Iris pigment epithelial cell (primary cell): ENCODE data around the gene TEAD2.

Experiments
- DNase-seq: peaks from one replicate; pipeline ENCODE4 v3.0.0-alpha.2; 2011; ENCODE audit warnings: low read depth

TEAD2 gene

GRCh38 chr19:49362048-49362928 is at the start of gene TEAD2:
TEAD2 (minus strand) TSS chr19:49362416; CDS start chr19:49360075, 2,341 bp downstream.
- DNase-seq: peak; percentile 34

DNA sequence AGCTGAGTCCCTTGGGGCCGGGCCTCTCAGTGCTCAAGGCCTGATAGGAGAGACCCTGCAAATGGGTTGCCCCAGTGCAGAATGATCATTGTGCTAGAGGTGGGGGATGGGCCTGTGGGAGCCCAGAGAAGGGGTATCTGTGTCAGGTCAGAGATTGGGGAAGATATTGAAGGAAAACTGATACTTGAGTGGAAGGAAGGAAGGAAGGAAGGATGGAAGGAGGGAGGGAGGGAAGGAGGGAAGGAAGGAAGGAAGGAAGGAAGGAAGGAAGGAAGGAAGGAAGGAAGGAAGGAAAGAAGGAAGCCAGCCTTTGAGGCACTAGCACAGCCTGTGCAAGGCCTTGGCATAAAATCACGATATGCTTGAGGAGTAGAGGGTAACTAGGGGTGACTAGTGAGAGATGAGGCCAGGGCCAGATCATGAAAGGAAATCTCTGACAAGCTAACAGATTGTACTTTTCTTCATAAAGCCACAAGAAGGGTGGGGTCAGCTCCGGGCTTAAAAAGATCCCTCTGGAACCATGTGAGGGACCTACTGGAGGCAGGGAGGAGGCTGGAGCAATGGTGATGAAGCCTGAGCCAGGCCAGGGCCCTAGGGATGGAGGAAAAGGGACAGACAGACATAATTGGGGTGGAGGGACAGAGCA is 49.6 kb upstream of the TEAD2 start:
- no peak for DNase-seq

DNA sequence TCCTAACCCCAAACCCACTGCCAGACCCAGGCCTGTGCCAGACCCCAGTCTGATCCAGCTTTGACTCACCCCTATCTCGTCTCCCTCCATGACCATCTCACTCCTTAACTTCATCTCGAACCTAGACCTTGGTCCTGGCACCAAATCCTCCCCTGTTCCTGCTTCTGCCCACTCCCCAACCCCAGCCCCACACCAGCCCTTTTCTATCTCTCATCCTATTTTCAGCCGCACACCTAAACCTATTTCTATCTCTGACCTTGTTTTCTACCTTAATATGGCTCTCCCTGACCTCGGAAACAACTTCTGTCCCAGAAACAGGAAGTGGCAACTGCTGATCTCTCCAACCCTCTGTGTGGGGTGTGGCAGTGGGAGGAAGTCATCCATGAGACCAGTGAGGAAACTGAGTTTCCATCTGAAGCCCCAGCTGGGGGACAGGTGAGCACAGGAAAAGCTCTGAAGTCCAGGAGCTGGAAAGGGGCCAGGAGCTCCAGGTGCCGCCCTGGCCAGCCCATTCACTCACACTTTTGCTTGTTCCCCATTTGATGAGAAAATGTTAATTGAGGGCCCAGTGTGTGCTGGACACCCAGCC is 47.3 kb upstream of the TEAD2 start:
- DNase-seq: no peak

- DNase-seq: no peak
These were observed 46.7 kb upstream of the TEAD2 start for GRCh38 chr19:49408816-49409440.

DNA sequence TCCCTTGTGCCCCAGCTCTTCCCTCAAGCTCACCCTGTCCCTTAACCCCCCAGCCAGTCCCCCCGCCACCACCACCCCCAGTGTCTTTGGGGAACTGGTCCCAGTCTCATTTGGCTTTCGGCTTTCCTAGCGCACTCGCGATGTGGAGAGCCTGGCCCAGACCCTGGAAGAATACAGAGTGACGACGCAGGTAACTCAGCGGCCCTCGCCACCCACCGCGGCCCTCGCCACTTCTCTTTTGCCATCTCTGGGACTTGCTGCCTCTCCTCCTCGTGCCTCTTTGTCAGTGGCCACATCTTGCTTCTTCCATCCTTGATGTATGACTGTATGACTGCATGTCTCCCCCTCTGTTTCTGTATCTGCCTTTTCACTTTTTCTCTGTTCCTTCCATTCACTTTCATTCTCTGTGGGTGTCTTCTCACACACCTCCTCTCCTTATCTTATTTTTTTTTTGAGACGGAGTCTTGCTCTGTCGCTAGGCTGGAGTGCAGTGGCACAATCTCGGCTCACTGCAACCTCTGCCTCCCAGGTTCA is 45.3 kb upstream of the TEAD2 start:
- no peak for DNase-seq

GRCh38 chr19:49407079-49407478 is 44.9 kb upstream of the TEAD2 start:
- DNase-seq: no peak

DNA sequence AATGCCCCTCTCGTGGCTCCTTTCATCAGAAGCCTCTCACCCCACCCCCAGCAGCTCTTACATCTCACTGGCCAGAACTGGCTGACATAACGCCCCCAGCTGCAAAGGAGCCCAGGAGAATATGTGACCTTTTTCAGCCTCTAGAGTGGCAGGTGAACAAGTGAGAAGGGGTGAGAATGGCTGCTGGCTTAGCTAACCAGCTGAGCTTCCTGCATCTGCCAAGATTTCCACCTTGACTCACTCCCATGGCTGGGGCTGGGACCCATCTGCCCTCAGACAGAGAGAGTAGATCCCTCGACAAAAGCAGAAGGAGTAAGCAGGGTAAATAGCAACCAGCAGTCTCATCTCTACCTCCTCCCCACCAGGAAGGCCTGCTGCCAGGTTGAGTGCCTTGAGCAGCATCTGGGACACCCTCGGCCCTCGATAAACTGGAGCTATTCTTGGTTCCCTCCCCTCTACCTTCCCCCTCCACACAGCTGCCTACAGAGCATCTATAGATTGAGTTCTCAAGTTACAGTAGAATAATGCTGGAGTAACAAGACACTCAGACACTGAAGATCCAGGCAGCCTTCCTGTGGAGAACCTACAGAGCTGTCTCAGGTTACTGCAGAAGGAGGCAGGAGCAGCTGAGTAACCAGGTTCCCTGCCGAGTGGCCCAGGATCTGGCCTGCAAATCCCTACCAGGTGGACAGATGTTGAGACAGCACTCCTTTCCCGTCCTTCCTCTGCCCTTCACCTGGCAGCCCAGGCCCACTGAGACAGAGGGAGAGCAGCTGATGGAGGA is 41.4 kb upstream of the TEAD2 start:
- peak; percentile 45 for DNase-seq

DNA sequence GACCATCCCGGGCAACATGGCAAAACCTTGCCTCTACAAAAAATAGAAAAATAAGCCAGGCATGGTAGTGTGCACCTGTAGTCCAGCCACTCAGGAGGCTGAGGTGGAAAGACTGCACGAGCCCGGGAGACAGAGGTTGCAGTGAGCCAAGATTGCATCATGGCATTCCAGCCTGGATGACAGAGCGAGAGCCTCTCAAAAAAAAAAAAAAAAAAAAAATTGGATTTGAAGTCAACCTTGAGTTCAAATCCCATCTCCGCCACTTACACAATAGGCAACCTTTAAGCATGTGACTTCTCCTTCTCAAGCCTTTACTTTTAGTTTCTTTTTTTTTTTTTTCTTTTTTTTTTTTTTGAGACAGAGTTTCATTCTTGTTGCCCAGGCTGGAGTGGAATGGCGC is 37.8 kb upstream of the TEAD2 start:
- DNase-seq: peak; percentile 7

- DNase-seq: no peak
These were observed 36.7 kb upstream of the TEAD2 start for GRCh38 chr19:49398931-49399330.

DNA sequence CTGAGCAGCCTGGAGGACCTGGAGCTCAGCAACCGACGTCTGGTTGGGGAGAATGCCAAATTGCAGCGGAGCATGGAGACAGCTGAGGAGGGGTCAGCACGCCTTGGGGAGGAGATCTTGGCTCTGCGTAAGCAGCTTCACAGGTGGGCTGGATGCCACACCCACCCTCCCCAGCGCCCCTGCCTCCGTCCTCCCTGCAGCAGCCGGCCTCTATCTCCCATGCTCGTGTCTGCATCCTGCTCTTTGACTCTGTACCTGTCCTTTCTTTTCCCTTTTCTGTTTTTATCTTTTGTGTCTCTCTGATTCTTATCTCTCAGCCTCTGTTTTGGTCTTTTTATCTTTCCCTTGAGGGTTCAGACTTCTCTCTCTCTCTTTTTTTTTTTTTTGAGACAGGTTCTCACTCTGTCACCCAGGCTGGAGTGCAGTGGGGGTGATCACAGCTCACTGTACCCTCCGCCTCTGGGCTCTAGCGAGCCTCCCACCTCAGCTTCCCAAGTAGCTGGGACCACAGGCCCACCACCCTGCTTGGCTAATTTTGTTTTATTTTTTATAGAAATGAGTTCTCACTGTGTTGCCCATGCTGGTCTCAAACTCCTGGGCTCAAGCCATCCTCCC is 35.9 kb upstream of the TEAD2 start:
- no peak for DNase-seq

- no peak for DNase-seq
These were observed 34.7 kb upstream of the TEAD2 start for GRCh38 chr19:49396738-49397505.

- DNase-seq: no peak
These were observed 33.6 kb upstream of the TEAD2 start for GRCh38 chr19:49395581-49396407.

- DNase-seq: no peak
These were observed 31.7 kb upstream of the TEAD2 start for GRCh38 chr19:49393881-49394280.

DNA sequence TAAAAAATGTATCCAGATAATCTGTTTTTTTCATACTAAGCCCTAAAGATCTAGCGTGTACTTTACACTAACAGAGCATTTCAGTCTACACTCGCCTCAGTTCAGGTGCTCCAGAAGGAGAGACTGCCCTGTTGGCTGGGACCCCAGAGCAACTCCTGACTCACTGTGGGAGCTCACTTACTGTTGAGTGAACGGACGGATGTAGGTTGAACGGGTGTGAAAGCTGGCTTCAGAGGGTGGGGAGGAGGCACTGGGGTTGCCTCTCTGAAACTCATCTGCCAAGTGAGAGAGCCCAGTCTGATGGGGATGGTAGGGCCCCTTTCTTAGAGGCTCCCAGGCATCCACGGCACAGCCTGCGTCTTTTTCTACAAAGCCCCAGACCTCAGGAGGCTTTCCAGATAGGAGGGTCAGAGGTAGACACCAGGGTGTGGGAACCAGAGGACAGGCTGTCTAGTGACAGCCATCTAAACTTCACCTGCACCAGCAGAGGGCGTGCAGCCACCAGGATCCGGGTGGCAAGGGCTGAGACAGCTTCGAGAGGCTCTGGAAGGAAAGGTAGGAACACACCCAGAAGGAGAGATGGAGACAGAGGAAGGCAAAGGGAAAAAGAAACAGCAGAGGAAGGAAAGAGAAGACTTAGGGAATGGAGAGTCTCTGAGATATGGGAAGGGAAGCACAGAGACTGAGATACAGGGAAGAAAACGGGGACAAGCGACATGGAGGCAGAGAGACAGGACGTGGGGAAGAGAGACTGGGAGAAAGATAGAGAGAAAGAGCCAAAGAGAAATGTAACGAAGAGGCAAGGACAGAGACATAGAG is 29.6 kb upstream of the TEAD2 start:
- peak; percentile 62 for DNase-seq

GRCh38 chr19:49390929-49391359 is 28.7 kb upstream of the TEAD2 start:
- DNase-seq: no peak

DNA sequence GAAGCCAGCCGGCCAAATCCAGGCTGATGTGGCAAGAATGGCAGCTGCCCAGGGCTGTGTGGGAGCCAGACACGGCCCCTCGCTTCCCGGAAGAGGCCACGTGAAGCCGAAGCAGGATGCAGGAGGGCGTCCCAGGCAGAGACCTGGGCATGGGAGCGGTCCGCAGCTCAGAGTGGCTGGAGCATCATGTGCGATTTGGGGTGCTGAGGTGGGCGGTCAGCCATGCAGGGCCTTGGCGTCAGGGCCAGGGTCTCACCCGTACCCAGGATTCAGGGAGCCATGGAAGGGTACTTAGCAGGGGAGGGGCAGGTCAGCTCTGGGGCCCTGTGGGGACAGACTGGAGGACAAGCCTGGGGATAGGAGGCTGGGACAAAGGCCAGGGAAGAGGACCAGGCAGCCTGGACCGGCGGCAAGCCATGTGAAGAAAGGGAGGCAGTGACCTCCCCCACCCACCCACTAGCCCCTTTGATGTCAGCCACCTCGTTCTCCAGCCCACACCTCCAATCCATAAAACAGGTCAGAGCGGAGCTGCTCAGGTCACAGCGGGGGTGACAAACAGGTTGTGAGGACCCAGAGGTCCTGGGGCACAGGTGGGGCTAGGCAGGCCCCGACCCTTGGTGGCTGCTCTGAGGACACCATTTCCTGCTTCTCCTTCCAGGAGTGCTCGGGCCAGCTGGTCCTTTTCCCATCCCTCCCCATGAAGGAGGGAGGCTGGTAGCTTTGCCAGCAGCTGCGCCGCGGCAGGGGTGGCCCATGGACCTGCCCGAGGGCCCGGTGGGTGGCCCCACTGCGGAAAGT is 28.1 kb upstream of the TEAD2 start:
- no peak for DNase-seq

GRCh38 chr19:49389406-49389805 is 27.2 kb upstream of the TEAD2 start:
- DNase-seq: no peak

DNA sequence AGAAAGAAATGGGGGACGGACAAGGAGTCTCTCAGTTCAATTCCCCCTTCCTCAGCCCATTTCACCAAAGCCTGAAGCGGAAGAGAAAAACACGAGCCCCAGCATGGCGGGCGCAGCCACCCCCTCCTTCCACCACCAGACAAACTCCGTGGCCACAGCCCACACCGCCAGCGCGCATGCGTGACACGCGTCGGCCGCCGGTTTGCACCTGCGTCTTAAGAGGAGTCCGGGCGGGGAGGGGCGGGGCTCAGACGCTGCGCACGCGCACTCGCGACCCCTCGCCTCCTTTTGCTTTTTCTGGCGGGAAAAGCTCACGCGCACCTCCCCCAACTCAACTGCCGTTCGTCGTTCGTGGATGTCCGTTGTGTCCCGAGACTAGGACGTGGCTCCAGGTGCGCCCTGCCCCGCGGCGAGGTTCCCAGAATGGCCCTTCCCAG is 25.7 kb upstream of the TEAD2 start, which contains the start of gene KASH5:
Gene KASH5 (plus strand): TSS at position 314 of the 437 bp plus-strand sequence. CDS start 2,635 bp downstream, outside the sequence.
- DNase-seq: peak; percentile 29
